GM12874 (cell line): Measurements from ENCODE around the gene ADAMTS9.

Source experiments
- CTCF ChIP-seq: IDR thresholded peaks from 2 replicates; pipeline ENCODE4 v1.5.1; 2011; ENCODE audit warnings: low read depth, mild to moderate bottlenecking, control low read depth, low read length, moderate library complexity; ENCODE audit not compliant: insufficient read depth

Gene ADAMTS9

DNA sequence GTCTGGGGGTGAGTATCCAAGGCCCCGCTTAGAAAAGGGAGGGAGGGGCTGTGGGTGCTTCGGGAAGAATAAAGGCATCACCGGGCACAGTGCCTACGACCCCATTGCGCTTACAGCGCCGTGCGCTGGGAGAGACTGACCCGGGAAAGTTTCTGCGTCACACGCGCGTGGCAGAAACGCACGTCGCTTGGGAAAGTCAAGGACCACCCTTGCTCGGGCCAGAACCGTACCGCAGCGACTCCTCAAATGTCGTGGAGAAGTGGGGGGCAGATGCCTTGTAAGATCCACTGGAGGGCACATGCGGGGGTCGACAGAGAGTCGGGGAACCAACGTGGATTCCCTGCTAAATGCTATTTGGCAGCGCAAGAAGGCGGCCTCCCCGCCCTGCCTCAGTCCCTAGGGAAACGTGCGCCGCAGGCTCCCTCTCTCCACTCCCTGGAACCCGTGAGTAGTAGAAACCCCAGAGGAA, 2.4 kb downstream of the ADAMTS9 start:
- TF ChIP-seq CTCF = no peak

GRCh38 chr3:64684715-64685261, 3.0 kb downstream of the ADAMTS9 start:
- TF ChIP-seq CTCF = no peak

DNA sequence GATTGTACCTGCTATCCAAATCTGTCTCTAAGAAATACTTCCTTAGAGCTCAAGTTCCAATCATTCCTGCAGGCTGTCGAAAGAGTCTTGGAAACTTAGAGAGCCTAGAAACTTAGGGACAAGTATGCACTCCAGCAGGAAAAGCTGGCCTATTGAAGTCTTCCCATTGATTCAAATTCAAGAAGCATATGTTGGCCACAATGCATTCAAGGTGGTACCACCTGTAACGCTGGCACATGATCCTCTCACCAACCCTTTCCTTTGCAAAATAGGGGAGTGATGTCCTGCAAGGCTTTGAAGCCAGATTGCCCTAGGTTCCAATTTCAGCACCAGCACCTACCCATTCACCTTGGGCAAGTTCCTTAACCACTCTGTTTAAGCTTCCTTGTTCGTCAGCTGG, 6.0 kb downstream of the ADAMTS9 start:
- TF ChIP-seq CTCF = no peak

- TF ChIP-seq CTCF = no peak
These were observed 6.8 kb downstream of the ADAMTS9 start for GRCh38 chr3:64681015-64681414.

GRCh38 chr3:64680334-64680733, 7.5 kb downstream of the ADAMTS9 start:
- no peak for TF ChIP-seq CTCF

DNA sequence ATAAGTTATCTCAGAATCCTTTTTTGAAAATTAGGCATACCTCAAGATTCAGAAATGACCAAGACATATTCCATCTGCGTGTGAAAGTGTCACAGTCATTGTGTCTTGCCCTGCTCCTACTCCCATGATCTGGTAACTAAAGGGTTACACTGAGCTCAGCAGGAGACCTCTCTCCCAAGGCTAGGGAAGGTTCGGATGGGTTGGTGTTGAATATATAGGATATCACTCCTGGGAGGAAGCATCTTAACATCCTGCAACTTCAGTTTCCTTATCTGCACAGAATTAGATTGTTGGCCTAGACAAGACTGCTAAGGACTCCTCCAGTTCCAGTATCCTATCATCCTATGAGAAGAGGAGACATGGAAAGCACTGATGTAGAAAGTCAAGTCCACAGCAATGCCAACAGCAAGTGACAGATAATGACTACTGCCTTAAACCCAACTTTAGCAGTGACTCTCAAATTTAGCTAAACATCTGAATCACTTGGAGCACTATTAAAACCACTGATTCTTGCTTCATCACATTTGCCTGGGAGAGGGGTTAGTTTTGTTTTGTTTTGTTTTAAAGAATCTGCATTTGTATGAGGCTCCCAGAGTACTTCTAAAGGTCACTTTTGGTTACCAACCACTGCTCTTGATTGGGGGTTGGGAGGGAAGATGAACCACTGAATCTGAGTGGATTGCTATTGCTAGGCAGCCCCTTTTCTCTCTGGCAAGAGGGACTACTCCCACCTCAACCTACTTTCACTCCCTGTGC, 9.7 kb downstream of the ADAMTS9 start:
- TF ChIP-seq CTCF = no peak

DNA sequence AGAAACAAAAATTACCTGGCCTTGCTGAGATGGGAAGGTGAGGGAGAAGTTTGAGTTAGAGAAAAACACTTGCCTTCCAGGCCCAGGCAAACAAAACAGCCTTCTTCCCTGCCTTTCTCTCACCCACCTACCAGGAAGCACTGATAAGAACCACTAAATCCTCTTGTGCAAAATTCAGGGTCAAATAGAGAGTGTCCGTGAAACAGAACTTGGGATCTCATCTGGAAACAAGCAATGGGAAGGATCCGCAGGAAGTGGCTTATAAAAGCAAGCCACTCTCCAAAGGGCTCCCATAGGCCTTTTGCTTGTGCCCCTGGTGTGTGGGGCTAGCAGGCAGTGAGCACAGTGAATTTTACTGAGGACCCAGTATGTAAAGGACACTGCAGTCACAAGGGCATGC, 11.0 kb downstream of the ADAMTS9 start:
- TF ChIP-seq CTCF = no peak
